GM12878 (cell line): ENCODE measurements around the gene SLC50A1. TPM values are rescaled to one million over a fixed set of nuclear protein-coding genes. Genes with fewer than 3 reads are reported as not detected.

Experiments used
- CBFB ChIP-seq: IDR thresholded peaks from 2 replicates; pipeline ENCODE4 v1.6.1; 2016; ENCODE audit warnings: antibody characterized with exemption, low read depth
- EED ChIP-seq: sonication (generic); IDR thresholded peaks from 2 replicates; pipeline ENCODE4 v1.6.1; 2016; ENCODE audit warnings: antibody characterized with exemption, low read depth
- HDAC6 ChIP-seq: fragments of 200-600 bp; sonication (generic); IDR thresholded peaks from one replicate; pipeline ENCODE4 v1.8.0; 2017; ENCODE audit warnings: antibody characterized with exemption; ENCODE audit not compliant: unreplicated experiment
- MEF2B ChIP-seq: fragments of 450-650 bp; IDR thresholded peaks from 2 replicates; pipeline ENCODE4 v1.6.1; 2018; ENCODE audit warnings: mild to moderate bottlenecking, moderate library complexity; ENCODE audit not compliant: partially characterized antibody, poor library complexity, severe bottlenecking
- MTA2 ChIP-seq: fragments of 450-650 bp; IDR thresholded peaks from 2 replicates; pipeline ENCODE4 v1.6.1; 2016; ENCODE audit warnings: low read depth, mild to moderate bottlenecking, moderate library complexity
- SMAD1 ChIP-seq: fragments of 450-650 bp; IDR thresholded peaks from 2 replicates; pipeline ENCODE4 v1.6.1; 2018; ENCODE audit warnings: mild to moderate bottlenecking, low read depth; ENCODE audit not compliant: partially characterized antibody
- SMARCA5 ChIP-seq: fragments of 450-650 bp; IDR thresholded peaks from 2 replicates; pipeline ENCODE4 v1.6.1; 2017; ENCODE audit warnings: mild to moderate bottlenecking
- SMC3 ChIP-seq: IDR thresholded peaks from 2 replicates; pipeline ENCODE4 v1.6.1; 2011; ENCODE audit warnings: low read length, improper control_type of control experiment, borderline replicate concordance
- TARDBP ChIP-seq: IDR thresholded peaks from 2 replicates; pipeline ENCODE4 v1.6.1; 2016; ENCODE audit warnings: borderline replicate concordance
- ZSCAN29 ChIP-seq: fragments of 450-650 bp; IDR thresholded peaks from 2 replicates; pipeline ENCODE4 v1.6.1; 2017; ENCODE audit warnings: mild to moderate bottlenecking, moderate library complexity
- polyA plus RNA-seq, 11 experiments: library from polyadenylated mRNA; depleted of rRNA in 4 of 11; unstranded in 6 of 11; stranded (reverse) in 5 of 11; fragments of >200 nt; fragmentation: Nextera tagmentation in 4 of 11; fragmentation: Illumina TruSeq in 1 of 11; extraction: Ambion mirVana in 4 of 11; extraction: Trizol in 1 of 11; gene quantifications; 1 replicate in 1 of 11; 2 replicates in 10 of 11; pipeline versions ENCODE4 v1.2.1 to v1.2.3, GENCODE V29; 2011 to 2016; ENCODE audit warnings: inconsistent platforms in 2 of 11, missing spikeins in 2 of 11, low read depth in 1 of 11
- total RNA-seq, 4 experiments: library from RNA; depleted of rRNA in 3 of 4; stranded (reverse); fragments of >200 nt in 3 of 4; fragmentation: Illumina TruSeq in 1 of 4; extraction: Trizol in 1 of 4; gene quantifications; 2 replicates each; pipeline versions ENCODE4 v1.2.1 to v1.2.3, GENCODE V29; 2013 to 2021
- TF ChIP-seq, protein P1 (sequence below): IDR thresholded peaks from 2 replicates; pipeline ENCODE4 v1.6.1; 2012; ENCODE audit warnings: low read length, inconsistent platforms
- TF ChIP-seq, protein P2 (sequence below): fragments of 450-650 bp; IDR thresholded peaks from 2 replicates; pipeline ENCODE4 v1.6.1; 2017; ENCODE audit warnings: mild to moderate bottlenecking
- TF ChIP-seq, protein P3 (sequence below): IDR thresholded peaks from 2 replicates; pipeline ENCODE4 v1.6.1; 2012; ENCODE audit warnings: low read depth, low read length, improper control_type of control experiment
- TF ChIP-seq, protein P4 (sequence below): IDR thresholded peaks from 2 replicates; pipeline ENCODE4 v1.6.1; 2012; ENCODE audit warnings: improper control_type of control experiment, low read depth, low read length; ENCODE audit not compliant: insufficient replicate concordance
- TF ChIP-seq, protein P5 (sequence below): IDR thresholded peaks from 2 replicates; pipeline ENCODE4 v1.6.1; 2012; ENCODE audit warnings: mild to moderate bottlenecking, low read depth, low read length

SLC50A1 gene
- total and polyA plus RNA-seq, 10 of the 15 experiments (the other 5 are each of a cell fraction or from before 2014, with no cell fraction given), result 32.5 to 85.6 (median 54.0) TPM

DNA sequence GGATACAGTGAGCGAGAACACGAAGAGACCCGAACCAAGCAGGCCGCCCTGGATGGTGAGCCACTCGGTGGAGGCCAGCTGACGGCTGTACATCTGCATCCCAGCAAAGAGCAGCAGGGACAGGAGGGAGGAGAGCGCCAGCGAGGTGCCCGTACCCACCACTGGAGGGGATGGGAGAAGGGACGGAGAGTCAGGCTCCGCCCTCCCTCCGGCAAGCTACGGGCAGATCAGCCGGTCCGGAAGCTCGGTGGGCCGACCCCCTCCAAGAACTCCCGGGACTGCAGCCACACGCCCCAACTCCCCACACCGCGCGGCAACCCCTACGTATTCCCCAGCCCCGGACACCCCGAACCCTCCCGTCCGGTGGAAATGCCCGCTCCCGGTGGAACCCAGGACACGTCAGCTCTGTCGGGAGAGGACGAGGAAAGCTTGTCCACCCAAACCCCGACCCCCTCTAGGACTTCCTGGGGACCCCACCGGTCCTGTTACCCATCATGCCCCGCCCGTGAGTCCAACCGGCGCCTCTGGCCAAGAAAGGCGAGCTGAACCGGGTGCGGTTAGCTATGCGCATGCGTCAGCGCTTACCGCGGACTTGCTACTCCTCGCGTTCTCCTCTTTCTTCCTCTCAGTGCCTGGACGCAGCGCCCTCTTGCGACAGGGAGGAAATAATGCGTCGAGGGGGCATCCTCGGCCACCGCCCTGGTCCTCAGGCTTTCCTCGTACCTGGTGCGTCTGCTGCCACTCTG lies 37.3 kb downstream of the SLC50A1 start, which contains the start of gene KRTCAP2 (continued):
- TF ChIP-seq, protein P1, sequence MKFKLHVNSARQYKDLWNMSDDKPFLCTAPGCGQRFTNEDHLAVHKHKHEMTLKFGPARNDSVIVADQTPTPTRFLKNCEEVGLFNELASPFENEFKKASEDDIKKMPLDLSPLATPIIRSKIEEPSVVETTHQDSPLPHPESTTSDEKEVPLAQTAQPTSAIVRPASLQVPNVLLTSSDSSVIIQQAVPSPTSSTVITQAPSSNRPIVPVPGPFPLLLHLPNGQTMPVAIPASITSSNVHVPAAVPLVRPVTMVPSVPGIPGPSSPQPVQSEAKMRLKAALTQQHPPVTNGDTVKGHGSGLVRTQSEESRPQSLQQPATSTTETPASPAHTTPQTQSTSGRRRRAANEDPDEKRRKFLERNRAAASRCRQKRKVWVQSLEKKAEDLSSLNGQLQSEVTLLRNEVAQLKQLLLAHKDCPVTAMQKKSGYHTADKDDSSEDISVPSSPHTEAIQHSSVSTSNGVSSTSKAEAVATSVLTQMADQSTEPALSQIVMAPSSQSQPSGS, result no peak
- TF ChIP-seq SMARCA5 (peak; percentile 90), EED (no peak), ZSCAN29 (no peak), MTA2 (peak; percentile 41), SMC3 (0 out of 2 replicates have a peak, but pooled peaks have one; percentile 27), CBFB (peak; percentile 89), MEF2B (peak; percentile 23), SMAD1 (peak; percentile 16), TARDBP (no peak), HDAC6 (no peak)
- TF ChIP-seq, protein P2, sequence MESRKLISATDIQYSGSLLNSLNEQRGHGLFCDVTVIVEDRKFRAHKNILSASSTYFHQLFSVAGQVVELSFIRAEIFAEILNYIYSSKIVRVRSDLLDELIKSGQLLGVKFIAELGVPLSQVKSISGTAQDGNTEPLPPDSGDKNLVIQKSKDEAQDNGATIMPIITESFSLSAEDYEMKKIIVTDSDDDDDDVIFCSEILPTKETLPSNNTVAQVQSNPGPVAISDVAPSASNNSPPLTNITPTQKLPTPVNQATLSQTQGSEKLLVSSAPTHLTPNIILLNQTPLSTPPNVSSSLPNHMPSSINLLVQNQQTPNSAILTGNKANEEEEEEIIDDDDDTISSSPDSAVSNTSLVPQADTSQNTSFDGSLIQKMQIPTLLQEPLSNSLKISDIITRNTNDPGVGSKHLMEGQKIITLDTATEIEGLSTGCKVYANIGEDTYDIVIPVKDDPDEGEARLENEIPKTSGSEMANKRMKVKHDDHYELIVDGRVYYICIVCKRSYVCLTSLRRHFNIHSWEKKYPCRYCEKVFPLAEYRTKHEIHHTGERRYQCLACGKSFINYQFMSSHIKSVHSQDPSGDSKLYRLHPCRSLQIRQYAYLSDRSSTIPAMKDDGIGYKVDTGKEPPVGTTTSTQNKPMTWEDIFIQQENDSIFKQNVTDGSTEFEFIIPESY, result no peak
- TF ChIP-seq, protein P3, sequence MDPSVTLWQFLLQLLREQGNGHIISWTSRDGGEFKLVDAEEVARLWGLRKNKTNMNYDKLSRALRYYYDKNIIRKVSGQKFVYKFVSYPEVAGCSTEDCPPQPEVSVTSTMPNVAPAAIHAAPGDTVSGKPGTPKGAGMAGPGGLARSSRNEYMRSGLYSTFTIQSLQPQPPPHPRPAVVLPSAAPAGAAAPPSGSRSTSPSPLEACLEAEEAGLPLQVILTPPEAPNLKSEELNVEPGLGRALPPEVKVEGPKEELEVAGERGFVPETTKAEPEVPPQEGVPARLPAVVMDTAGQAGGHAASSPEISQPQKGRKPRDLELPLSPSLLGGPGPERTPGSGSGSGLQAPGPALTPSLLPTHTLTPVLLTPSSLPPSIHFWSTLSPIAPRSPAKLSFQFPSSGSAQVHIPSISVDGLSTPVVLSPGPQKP, result 0 out of 2 replicates have a peak, but pooled peaks have one; percentile 28
- TF ChIP-seq, protein P4, sequence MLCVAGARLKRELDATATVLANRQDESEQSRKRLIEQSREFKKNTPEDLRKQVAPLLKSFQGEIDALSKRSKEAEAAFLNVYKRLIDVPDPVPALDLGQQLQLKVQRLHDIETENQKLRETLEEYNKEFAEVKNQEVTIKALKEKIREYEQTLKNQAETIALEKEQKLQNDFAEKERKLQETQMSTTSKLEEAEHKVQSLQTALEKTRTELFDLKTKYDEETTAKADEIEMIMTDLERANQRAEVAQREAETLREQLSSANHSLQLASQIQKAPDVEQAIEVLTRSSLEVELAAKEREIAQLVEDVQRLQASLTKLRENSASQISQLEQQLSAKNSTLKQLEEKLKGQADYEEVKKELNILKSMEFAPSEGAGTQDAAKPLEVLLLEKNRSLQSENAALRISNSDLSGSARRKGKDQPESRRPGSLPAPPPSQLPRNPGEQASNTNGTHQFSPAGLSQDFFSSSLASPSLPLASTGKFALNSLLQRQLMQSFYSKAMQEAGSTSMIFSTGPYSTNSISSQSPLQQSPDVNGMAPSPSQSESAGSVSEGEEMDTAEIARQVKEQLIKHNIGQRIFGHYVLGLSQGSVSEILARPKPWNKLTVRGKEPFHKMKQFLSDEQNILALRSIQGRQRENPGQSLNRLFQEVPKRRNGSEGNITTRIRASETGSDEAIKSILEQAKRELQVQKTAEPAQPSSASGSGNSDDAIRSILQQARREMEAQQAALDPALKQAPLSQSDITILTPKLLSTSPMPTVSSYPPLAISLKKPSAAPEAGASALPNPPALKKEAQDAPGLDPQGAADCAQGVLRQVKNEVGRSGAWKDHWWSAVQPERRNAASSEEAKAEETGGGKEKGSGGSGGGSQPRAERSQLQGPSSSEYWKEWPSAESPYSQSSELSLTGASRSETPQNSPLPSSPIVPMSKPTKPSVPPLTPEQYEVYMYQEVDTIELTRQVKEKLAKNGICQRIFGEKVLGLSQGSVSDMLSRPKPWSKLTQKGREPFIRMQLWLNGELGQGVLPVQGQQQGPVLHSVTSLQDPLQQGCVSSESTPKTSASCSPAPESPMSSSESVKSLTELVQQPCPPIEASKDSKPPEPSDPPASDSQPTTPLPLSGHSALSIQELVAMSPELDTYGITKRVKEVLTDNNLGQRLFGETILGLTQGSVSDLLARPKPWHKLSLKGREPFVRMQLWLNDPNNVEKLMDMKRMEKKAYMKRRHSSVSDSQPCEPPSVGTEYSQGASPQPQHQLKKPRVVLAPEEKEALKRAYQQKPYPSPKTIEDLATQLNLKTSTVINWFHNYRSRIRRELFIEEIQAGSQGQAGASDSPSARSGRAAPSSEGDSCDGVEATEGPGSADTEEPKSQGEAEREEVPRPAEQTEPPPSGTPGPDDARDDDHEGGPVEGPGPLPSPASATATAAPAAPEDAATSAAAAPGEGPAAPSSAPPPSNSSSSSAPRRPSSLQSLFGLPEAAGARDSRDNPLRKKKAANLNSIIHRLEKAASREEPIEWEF, result no peak
- TF ChIP-seq, protein P5, sequence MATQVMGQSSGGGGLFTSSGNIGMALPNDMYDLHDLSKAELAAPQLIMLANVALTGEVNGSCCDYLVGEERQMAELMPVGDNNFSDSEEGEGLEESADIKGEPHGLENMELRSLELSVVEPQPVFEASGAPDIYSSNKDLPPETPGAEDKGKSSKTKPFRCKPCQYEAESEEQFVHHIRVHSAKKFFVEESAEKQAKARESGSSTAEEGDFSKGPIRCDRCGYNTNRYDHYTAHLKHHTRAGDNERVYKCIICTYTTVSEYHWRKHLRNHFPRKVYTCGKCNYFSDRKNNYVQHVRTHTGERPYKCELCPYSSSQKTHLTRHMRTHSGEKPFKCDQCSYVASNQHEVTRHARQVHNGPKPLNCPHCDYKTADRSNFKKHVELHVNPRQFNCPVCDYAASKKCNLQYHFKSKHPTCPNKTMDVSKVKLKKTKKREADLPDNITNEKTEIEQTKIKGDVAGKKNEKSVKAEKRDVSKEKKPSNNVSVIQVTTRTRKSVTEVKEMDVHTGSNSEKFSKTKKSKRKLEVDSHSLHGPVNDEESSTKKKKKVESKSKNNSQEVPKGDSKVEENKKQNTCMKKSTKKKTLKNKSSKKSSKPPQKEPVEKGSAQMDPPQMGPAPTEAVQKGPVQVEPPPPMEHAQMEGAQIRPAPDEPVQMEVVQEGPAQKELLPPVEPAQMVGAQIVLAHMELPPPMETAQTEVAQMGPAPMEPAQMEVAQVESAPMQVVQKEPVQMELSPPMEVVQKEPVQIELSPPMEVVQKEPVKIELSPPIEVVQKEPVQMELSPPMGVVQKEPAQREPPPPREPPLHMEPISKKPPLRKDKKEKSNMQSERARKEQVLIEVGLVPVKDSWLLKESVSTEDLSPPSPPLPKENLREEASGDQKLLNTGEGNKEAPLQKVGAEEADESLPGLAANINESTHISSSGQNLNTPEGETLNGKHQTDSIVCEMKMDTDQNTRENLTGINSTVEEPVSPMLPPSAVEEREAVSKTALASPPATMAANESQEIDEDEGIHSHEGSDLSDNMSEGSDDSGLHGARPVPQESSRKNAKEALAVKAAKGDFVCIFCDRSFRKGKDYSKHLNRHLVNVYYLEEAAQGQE, result no peak
